ENCODE measurements around the gene ZIC1.

Gene ZIC1

GRCh38 chr3:147409143-147410115, at the start of gene ZIC1:
TSS of gene ZIC1 (plus strand) at chr3:147409365. CDS start at chr3:147410113, 748 bp downstream.
- no peak for DNase-seq

- DNase-seq: no peak
Observed at GRCh38 chr3:147360051-147360439, 49.1 kb upstream of the ZIC1 start.

- no peak for DNase-seq
Observed at GRCh38 chr3:147360646-147361453, 48.3 kb upstream of the ZIC1 start.

DNA sequence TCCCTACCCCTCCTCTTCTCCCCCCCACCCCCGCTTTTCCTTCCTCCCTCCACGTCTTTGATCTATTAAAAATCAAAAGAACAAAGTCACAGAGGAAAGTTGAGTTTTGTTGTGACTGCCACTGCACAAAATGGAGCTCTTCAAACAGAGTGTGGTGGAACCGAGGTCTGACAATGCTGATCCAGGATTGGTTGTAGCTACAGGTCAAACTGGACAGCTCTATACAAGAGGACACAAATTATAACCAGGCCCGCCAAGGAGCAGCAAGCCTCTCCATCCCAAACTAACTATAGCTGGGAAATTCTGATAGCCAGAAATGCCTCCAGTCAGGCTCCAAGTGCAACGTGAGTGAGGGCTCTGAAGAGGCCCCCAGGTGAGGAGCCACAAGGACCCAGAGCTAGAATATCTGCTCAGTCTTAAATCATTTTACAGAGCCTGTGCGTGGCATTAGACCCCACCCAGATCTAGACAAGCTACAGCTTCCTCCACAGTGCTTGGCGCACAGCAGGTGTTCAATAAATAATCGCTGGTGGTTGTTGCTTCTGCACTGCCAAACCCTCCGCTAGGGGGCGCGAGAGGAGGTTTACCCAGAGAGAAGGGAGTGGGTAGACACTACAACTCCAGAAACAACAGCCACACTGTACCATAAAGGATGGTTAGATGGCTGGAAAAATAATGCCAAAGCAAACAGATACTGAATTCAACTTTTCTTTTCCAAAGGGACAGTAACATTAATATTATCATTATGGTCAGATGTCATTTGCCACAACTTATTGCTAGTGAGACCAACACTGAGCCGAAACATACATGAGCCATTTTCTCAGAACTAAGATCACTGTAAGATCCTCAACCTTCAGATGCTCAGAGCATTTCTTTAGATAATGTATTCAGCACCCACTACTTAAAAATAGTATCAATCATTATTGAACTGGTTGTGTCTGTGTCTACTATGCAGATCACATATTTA, 47.4 kb upstream of the ZIC1 start:
- DNase-seq: peak in 1 of 2 experiments; percentile 31

- DNase-seq: no peak
Observed at GRCh38 chr3:147364771-147365170, 44.4 kb upstream of the ZIC1 start.

GRCh38 chr3:147365196-147366115, 43.7 kb upstream of the ZIC1 start:
- DNase-seq: no peak

- no peak for DNase-seq
Observed at GRCh38 chr3:147367676-147368075, 41.5 kb upstream of the ZIC1 start.

- no peak for DNase-seq
Observed at GRCh38 chr3:147368151-147368550, 41.0 kb upstream of the ZIC1 start.

GRCh38 chr3:147368561-147369221, 40.5 kb upstream of the ZIC1 start:
- DNase-seq: no peak

DNA sequence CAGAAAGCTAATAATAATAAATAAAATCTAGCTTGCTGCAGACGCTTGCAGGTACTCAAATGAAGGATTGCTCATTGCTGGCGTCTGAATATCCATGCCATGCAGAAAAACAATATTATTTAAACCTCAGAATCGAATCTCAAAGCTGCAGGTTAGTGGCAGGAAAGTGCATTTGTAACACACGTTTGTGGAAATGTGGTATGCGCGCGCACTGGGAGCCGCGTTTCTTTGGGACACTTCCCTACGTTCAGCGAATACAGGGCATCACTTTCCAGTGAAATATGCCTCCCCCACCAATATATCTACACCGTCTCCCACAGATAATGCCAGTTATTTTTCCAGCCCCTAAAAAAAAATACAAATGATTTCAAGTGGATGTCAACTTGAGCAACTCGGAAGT, 39.9 kb upstream of the ZIC1 start:
- no peak for DNase-seq

GRCh38 chr3:147369661-147370123, 39.5 kb upstream of the ZIC1 start:
- DNase-seq: no peak

GRCh38 chr3:147370349-147370748, 38.8 kb upstream of the ZIC1 start:
- no peak for DNase-seq

DNA sequence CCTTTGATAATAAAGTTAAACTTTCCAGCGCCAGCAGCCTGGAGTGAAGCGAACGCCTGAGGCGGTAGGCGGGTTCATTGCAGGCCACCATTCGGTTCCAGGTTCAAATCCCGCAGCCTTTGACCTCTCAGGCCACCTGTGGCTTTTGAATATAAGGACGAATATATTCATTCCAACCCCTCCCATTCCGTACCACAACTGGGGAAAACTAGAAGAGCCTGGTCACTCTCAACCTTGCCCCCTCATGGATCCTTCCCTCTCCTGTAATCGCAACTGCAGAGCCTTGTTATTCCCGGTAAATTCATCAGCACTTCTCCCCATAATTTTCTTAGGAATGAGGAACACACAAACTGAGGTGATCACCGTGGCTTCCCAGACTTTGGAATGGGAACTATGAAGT, 38.0 kb upstream of the ZIC1 start:
- DNase-seq: no peak

DNA sequence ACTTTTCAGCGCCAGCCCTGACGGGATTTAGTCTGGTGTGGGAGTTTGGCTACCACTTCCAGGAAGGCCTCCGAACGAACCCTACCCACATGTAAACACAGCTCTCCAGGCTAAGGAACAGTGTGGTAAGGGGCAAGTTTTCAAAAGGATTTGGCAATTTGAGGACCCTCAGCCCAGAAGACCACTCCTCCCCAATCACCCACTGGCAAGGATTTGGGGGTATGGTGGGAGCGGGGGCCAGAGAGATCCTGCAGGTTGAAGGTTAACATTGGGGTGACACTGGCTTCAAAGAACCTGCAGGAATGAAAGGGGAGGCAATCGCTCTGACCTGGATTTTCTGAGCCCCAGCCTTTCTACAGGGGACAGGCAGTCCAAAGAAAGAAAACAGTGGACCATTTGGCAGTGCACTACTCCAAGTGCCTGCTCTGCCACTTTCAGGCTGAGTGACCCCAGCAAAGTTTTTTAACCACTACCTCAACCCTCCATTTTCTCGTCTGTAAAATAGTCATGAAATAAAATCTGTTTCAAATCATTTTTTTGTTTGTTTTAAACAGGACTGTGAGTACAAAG, 37.3 kb upstream of the ZIC1 start:
- DNase-seq: no peak

DNA sequence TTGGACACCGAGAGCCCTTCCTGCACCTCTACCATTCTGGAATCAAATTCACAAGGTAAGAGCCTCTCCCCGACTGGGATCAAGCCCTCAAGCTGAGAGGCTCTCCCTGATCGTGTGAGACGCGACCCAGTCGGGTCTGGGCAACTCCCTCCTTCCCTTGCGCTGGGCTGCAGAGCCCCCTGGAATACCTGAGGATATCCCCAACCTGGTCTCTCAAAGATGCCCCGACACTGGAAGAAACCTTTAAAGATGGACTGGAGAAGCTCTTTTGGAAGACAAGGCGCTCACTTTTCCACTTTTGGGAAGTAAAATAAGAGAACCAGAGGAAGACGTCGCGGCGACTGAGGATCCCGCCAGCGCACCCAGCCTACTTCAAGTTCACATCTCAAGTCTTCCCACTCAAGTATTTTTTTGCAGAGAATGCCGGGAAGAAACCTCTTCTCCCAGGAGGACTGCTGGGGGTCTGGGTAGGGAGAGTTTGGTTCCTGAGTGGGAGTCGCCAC, 36.6 kb upstream of the ZIC1 start:
- no peak for DNase-seq

GRCh38 chr3:147373301-147373700, 35.9 kb upstream of the ZIC1 start:
- DNase-seq: no peak

DNA sequence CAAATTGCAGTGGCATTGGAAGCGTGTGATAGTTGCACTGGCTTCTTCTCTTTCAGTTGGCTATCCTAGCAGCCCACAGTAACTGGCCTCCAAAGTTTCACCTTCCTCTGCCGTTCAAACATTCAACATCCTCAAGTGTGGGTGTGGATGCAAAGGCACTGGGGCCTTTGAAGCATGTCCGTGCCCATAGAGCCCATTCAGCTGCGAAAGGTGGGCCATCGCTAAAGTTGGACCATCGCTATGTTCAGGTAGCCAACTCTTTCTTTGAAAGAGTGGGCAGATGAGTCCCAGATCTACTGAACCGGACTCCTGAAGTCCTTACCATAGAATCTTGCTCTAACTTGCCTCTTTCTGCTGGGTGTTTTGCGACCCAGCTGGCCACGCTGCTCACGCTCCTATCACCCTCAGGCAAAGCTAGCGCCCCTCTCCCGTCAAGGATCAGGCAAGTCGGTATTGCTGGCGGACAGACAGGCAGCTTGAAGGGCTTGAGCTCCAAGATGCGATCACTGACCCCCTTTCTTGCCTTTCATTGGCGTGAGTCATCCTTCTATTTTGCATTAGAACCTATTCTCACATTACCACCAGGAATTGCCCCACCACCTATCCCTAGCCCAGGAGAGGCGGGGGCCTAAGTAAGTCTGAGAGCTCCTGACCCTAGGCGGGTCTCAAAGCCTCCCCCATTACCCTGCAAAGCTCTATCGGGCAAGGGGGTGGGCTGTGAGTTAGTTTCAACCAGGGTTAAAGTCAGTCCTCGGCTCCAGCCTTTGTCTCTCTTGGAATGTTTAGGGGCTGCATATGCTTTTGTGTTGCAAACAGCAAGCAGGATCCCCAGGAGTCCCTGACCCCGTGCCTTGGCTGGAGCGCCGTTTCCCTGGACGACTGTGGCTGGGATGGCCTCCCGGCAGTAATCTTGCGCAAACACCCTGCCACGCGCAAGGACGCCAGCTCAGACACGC, 31.5 kb upstream of the ZIC1 start:
- no peak for DNase-seq

GRCh38 chr3:147379651-147380050, 29.5 kb upstream of the ZIC1 start:
- no peak for DNase-seq

DNA sequence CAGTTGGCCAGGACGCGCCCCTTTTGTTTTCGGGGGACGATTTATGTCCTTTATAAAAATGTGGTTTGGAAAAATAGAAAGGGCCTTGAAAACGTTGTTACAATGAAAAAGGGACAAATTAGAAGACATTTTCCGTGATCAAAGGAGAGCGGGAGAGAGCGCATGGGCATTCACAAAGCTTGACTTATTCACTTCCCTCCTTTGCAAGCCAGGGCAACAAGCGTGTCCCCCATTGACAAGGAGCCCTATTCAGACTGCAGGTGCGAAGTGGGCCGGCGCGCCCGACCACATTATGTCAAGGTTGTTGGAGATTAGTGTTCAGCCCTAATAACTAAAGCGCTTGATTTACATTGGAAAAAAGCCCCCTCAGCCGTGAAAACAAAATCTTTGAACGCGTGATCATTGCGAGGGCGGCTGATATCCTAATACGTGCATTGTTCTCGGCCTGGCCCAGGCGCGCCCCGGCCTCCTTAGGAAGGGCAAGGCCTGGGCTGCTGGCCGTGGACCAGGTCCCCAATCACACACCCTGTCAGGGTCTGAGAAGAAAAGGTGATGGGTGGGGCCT, 28.7 kb upstream of the ZIC1 start:
- DNase-seq: no peak
